GM19463 (cell line): ENCODE results near the gene SLC40A1.
"Not testable (repeated sequence)": the region's sequence is repeated elsewhere in the genome, so short reads cannot be mapped to it uniquely, and the experiment has no call there.

Experiments used
- ATAC-seq: cut with Tn5 transposase; IDR thresholded peaks from one replicate; pipeline ENCODE4 v1.9.1; 2021; ENCODE audit warnings: mild to moderate bottlenecking, moderate library complexity; ENCODE audit not compliant: unreplicated experiment

The SLC40A1 gene

GRCh38 chr2:189601652-189602051 lies 21.1 kb upstream of the SLC40A1 start:
- not testable (repeated sequence) for ATAC-seq

GRCh38 chr2:189601043-189601442 lies 20.5 kb upstream of the SLC40A1 start:
- ATAC-seq = no peak

GRCh38 chr2:189599245-189599644 lies 18.7 kb upstream of the SLC40A1 start:
- ATAC-seq = no peak

GRCh38 chr2:189595417-189595816 lies 14.8 kb upstream of the SLC40A1 start:
- no peak for ATAC-seq

GRCh38 chr2:189594305-189594704 lies 13.7 kb upstream of the SLC40A1 start:
- no peak for ATAC-seq

GRCh38 chr2:189593115-189593514 lies 12.5 kb upstream of the SLC40A1 start:
- no peak for ATAC-seq

- ATAC-seq = no peak
Measured at GRCh38 chr2:189592353-189592984, 11.9 kb upstream of the SLC40A1 start.

- no peak for ATAC-seq
Measured at GRCh38 chr2:189587780-189588179, 7.2 kb upstream of the SLC40A1 start.

GRCh38 chr2:189585226-189585756 lies 4.7 kb upstream of the SLC40A1 start:
- ATAC-seq = no peak

- ATAC-seq = no peak
Measured at GRCh38 chr2:189584686-189585085, 4.1 kb upstream of the SLC40A1 start.

- no peak for ATAC-seq
Measured at GRCh38 chr2:189583227-189584198, 2.9 kb upstream of the SLC40A1 start.

GRCh38 chr2:189582809-189583192 lies 2.2 kb upstream of the SLC40A1 start:
- ATAC-seq = no peak

GRCh38 chr2:189582140-189582808 lies 1.7 kb upstream of the SLC40A1 start:
- ATAC-seq = no peak

GRCh38 chr2:189581354-189582139 lies 961 bp upstream of the SLC40A1 start:
- ATAC-seq = no peak

- ATAC-seq = peak; percentile 16
Measured at GRCh38 chr2:189580241-189580651, 340 bp downstream of the SLC40A1 start.

- ATAC-seq = no peak
Measured at GRCh38 chr2:189579585-189580186, 900 bp downstream of the SLC40A1 start.

- no peak for ATAC-seq
Measured at GRCh38 chr2:189578272-189578950, 2.2 kb downstream of the SLC40A1 start.

- ATAC-seq = no peak
Measured at GRCh38 chr2:189577121-189577520, 3.5 kb downstream of the SLC40A1 start.

- no peak for ATAC-seq
Measured at GRCh38 chr2:189576396-189576795, 4.2 kb downstream of the SLC40A1 start.
